ENCODE data around the gene WNT2.
"Not testable (repeated sequence)": the region's sequence is repeated elsewhere in the genome, so short reads cannot be mapped to it uniquely, and the experiment has no call there.

The WNT2 gene

DNA sequence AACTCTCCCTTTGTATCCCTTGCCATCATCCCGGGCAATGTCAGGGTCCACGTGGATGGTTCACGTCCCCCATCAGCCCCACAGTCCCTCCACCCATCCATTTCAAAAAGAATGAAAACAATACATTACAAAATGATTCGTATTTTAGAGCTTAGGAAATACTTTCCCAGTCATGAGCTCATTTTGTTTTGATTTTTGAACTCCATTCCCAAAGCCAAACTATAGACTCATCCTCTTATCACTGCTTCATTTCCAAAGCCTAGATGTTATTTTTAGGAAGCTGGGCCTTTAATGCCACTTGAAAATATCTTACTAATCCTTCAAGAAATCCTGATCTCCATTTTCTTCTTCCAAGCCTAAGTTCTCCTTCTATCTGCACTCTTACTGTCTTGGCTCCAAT, 72.1 kb downstream of the WNT2 start:
- DNase-seq: no peak

DNA sequence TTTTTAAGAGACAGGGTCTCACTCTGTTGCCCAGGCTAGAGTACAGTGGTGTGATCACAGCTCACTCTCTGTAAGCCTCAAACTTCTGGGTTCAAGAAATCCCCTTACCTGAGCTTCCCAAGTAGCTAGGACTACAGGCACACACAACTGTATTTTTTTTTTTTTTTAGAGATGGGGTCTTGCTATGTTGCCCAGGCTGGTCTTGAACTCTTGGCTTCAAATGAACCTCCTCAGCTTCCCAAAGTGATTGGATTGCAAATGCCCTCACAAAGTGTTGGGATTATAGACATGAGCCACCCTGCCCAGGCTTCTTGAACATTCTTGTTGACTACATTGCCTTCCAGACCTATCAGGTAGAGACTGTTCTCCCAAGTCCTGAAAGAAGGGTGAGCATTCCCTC, 72.6 kb downstream of the WNT2 start:
- no peak for DNase-seq

DNA sequence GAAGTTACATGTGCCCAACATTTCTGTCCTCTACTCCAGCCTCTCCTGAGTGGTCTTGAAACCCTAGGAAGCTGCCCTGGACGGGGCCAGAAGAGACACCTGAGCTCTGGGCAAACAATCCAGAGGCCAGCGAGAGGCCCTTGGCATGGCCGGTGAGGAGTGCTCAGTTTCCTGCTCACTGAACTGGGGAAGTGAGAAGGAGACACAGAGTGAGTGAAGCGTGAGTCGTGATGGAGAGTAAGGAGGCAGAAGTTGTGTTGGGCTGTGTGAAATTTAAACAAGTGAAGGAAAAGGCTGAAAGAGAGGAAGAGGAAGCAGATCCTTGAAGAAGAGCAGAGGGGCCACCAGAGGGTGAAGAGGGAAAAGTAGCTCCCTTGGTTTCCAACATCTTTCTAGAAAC, 73.2 kb downstream of the WNT2 start:
- no peak for DNase-seq

DNA sequence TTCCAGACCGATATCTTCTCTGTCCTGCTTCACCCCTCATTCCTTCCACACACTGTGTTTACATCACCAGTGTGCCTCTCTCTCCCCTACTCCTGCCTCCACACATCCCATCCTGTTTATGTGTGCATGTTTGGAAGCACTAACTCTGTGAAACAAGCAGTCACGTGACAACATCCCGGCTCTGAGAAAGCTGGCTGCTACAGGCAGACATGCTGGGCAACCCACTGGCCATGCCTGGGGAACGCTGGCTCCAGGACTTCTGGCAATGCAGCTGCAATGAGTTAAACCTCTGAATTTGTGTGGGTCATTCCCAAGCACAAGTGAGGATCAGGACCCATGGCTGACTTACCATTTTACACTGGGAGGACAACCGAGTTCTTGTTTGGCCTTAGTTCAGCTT, 74.0 kb downstream of the WNT2 start:
- DNase-seq: no peak

DNA sequence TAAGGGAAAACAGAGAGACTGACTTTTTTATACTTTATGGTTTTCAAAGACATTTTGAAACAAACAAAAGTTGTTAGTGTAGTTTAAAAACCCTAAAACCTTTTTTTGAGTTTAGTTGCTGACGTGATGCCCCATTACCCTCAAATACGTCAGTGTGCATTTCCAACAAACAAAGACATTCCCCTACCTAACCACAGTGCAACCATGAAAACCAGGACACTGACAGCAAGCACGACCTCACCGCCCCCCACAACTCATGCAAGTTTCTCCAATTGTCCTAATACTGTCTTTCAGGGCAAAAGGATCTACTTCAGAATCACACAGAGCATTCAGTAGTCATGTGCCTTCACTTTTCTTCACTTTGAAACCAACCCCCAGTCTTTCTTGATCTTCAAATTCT, 75.0 kb downstream of the WNT2 start:
- DNase-seq: no peak

DNA sequence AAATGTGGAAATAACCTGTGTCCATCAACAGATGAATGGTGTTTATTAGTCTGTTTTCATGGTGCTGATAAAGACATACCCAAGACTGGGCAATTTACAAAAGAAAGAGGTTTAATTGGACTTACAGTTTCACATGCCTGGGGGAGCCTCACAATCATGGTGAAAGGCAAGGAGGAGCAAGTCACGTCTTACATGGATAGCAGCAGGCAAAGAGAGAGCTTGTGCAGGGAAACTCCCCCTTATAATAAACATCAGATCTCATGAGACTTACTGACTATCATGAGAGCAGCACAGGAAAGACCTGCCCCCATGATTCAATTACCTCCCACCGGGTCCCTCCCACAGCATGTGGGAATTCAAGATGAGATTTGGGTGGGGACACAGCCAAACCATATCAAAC, 77.2 kb downstream of the WNT2 start:
- not testable (repeated sequence) for DNase-seq

DNA sequence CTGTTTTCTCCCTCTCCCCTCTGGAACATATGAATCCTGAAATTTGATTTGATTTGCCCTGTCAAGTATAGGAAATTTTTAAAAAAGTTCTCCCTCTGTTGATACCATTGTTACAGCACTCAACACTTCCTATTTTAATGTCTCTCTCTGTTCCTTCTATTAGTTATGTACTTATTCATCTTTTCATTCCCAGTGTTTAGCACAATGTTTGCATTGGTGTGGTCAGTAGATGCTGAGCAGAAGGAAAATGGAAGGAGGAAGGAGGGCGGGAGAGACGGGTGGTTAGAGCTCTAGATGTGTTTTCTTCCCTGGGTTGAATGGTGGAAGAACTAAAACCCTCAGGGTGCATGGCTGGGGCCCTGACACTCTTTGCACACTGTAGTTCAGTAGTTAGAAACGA, 79.5 kb downstream of the WNT2 start:
- DNase-seq: no peak

DNA sequence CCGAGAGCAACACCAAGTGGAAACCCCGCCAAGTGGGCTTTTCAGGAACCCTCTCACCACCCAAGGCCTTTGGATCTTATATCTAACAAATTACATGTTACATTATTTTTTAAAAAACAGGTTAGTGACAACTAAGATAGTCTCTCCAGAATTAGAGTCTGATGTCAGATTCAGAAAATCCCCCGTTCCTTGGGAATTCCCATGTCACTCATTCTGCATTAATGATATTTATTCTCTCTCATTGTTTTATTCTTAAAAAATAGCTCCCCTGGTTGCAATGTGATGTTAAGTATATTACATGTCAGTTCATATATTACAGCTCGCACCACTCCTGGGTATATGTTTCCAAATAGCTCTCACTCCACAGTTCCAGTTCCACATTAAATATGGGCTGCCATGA, 81.8 kb downstream of the WNT2 start:
- DNase-seq: no peak

DNA sequence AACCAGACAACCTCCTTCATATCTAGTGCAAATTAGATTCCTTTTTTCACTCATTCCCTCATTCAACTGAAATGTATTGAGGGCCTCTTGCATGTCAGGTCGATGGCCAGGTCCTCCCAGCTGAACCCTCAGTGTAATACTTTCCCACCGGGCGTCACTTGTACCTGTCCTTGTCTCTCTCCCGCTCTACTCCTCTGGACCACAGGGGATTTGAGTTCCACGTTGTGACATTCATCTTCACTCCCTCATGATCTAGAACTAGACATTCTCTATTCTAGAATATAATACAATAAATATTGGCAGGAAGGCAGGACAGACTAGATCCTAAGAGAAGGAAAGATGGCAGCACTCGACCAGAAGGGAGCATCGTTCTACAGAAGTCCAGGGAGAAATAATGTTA, 83.9 kb downstream of the WNT2 start:
- no peak for DNase-seq

DNA sequence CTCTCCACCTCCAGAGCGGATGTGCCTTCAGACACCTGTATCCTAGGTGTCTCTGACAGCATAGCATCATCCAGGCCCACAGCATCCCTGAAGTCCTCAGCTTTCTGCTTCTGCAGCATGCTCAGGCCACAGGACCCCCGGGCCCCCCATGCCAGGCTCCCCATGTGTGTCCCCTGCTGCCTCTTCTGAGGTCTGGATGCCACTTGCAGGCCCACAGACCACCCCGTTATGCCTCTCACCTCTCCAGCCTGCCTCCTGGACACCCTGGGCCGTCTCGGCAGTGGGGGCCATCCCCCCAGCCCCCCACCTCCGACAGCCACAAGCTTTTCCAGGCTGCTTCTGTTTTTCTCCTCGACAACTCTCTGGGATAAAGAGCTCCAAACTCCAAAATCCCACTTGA, 84.4 kb downstream of the WNT2 start:
- no peak for DNase-seq

DNA sequence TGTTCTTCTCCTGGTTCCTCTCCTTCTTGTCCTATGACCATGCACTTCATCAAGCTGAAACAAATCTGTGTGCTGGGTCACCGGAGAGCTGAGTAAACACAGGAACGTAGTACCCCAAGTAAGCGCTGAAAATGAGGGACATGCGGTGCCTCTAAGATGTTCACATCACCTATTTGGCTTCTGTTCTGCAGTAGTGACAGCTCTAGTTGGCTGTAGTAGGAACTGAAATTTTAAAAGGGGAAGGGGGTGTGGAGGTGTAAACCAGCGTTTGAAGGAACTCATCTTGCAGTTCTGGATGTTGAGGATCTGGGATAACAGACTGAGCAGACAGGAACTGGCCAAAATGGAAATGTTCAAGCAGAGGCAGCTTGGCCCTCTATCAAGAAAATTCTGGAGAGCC, 85.2 kb downstream of the WNT2 start:
- no peak for DNase-seq

DNA sequence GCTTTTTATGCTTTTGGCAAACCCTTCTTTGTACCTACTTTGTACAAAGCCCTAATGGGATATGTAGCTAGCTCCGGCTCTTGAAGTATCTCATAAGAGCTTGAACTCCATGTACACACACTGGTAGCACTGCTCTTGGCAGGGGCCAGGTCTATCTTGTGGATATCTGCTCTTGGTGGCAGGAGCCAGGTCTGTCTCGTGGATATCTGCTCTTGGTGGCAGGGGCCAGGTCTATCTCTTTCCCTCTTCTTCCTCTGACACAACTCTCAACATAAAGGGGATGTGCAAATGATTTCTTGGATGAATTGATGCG, 91.9 kb downstream of the WNT2 start:
- DNase-seq: no peak

DNA sequence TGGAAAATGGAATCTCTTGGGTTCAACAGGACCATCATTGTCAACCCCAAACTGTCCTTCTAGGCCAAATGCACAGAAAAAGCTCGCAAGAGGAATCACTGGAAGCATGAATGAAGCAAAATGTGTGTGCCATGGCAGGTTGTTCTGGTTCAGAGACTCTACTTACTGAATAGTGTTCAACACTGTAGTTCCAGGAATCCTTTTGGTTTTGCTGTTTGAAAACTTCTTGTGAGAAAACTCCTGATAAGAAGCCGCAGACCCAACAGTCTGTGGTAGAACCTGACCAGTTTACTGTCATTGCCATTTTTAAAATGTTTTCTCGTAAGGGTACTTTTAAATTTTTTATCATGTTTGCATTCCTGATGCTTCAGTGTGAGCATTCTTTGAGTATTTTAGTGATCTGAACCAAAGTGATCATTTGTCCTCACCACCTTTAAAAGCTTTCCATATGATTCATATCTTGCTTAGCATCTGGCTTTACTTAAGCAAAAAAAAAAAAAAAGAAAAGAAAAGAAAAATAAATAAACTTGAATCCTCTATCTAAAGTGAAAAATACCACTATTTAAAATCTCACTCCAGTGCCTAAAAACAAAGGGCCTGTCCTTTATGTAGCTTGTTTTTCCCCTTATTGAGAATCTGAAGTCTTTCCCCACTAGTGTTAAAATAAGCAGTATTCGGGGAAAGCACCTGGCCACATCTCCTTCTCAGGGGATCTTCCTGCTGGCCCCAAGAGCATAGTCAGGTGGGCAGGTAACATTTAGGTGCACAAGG, 92.4 kb downstream of the WNT2 start:
- DNase-seq: no peak

DNA sequence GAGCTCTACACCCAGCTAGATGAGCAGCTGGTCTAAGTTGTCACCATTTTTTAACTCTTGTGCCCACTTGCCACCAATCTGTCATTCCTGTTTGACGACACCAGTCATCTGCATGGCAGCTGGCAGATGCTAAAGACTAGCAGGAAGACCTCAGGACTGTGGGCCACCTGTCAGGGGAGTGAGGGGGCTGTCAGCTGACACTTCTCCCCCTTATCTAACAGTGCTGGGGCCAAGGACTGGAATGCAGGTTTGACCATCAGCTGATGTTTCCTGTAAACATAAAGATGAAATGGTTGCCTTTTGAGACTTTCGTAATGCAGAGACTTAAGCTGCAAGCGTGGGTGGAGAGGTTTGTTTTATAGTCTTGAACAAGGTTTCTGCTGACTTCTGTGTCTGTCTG, 93.5 kb downstream of the WNT2 start:
- DNase-seq: no peak

DNA sequence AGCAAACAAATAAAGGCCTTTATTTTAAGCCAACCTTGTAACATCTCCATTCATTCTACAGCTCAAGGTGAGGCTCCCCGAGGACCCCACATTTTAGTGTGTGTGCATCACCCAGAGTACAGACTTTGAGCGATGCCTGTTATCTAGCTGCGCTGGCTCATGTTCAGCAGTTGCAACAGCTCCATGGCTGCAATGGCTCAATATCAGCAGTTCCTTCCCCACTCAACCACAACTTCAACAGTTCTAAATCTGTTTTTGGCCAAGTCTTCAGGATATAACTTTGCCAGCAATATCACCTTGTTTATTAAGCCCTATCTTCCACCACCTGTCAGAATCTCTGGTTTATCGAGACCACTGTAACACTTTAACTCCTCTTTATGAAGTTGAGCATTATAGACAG, 95.8 kb downstream of the WNT2 start:
- no peak for DNase-seq

DNA sequence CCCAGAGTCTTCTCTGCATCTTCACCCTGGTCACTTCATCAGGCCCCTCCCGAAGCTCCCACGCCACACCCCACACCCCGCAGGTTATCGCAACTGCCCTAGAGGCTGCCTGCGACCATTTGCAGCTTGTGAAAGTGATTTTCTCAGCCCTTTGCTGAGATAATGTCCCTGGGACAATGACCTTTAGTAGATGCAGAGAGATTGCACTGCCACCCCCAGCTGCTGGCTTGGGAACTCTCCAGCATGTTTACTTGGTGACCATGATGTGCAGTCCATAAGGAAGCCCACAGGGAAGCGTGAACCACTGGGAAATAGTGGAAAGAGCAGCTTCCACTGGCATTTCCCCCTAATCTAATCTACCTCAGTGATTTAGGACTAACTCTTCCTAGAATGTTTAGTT, 97.3 kb downstream of the WNT2 start:
- no peak for DNase-seq
